ENCODE data around the gene KLHL18. TPM values are rescaled to one million over a fixed set of nuclear protein-coding genes. Genes with fewer than 3 reads are reported as not detected.

The KLHL18 gene
- total and polyA plus RNA-seq, 12 donors: 32.1 to 85.7 (median 45.2) TPM

DNA sequence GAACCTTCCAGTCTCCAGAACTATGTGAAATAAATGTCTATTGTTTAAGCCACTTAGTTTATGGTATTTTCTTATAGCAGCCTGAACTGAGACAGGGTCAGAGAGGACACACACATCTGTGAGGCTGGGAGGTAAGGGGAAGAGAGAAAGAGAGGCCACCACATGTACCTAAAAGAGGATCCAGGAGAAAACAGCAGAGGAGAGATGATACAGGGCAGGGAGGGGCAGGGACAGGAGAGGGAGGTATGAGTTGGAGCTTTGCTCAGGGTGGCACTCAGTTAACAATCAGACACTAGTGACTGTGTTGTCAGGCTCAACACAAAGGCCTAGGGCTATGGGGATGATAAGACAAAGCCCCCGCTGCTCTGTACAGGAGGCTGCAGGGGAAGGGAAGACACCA, 17.7 kb upstream of the KLHL18 start:
- no peak overlapping the region for H3K4me3 ChIP-seq
- H3K27ac ChIP-seq: peak overlapping the region in 2 of 10 donors; percentile 12 to 74
- no peaks in the 10 kb centered on the region for H3K27me3 ChIP-seq
- WGBS, 2 donors: 94 to 96% methylated on average over 1 of the region's 1 CpG
- H3K9me3 ChIP-seq: no peaks in the 10 kb centered on the region
- ATAC-seq (no peak), DNase-seq (no peak)
- H3K4me1 ChIP-seq: peaks cover 3 to 25% (median 17%) of the 10 kb centered on the region in 9 donors
- no peaks in the 10 kb centered on the region for H3K36me3 ChIP-seq
- TF ChIP-seq CTCF (IDR thresholded peaks at IDR 0.05): no peak
- intact Hi-C loops (cut with DNase I): no loop called here

GRCh38 chr3:47265725-47266428, 16.9 kb upstream of the KLHL18 start:
- DNase-seq (no peak), ATAC-seq (no peak)
- Histone ChIP-seq H3K36me3 (no peaks in the 10 kb centered on the region), H3K27ac (peak overlapping the region in 5 of 10 donors; percentile 41 to 80 (median 74)), H3K4me1 (peaks cover 3 to 25% (median 17%) of the 10 kb centered on the region in 9 donors), H3K4me3 (no peak overlapping the region), H3K27me3 (no peaks in the 10 kb centered on the region), H3K9me3 (no peaks in the 10 kb centered on the region)
- 89 to 90% methylated on average over 10 of the region's 10 CpGs for WGBS, 2 donors
- no peak for TF ChIP-seq CTCF (IDR thresholded peaks at IDR 0.05)
- intact Hi-C loops (cut with DNase I): loop anchor here in 1 of 10 donors (1.0 kb wide), 1 partner anchor 16 kb away; the partner anchor contains the start of genes KIF9 and KLHL18

DNA sequence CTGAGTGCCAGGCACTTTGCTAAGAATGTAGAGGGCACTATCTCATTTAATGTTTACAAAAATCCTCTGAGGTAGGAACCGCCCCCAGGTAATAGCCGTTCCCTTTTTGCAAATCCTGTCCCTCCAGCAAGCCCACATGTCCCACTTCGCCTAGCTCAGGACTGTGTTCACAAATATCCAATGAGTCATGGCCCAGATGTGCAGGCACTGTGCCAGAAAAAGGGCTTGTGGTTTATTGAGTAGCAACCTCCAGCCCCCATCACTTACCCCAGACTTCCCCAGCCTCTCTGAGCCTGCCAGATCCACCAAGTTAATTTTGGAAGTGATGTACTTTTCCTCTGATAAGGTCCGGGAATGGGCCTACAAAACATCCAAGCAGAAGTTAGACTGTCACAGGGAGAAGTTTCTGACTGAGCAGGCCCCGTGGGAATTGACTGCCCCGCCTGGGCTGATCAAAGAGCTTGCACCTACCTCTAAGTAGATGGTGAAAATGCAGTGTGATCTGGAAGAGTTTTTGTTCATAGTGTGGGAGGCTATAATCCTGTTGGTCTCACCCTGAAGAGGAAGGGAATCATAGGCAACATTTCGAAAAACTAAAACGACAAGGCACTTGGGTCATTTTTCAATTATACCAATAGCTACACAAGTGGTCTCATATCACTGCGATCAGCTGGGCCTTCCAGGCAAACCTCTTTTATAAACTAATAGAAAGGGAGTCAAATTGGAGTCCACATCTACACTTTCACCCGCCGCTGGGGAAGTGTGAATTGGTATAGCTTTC, 15.8 kb upstream of the KLHL18 start:
- intact Hi-C loops (cut with DNase I): loop anchor here in 1 of 10 donors (1.0 kb wide), 1 partner anchor 15 kb away; the partner anchor contains the start of genes KIF9 and KLHL18
- peak; percentile 92 to 98 (median 96) for ATAC-seq

More for the DNA sequence above, 15.8 kb upstream of the KLHL18 start:
- Histone ChIP-seq H3K9me3 (no peaks in the 10 kb centered on the region), H3K4me1 (peaks cover 3 to 25% (median 17%) of the 10 kb centered on the region in 9 donors), H3K27ac (peak overlapping the region in 9 of 10 donors; percentile 54 to 80 (median 62)), H3K4me3 (no peak overlapping the region), H3K27me3 (no peaks in the 10 kb centered on the region), H3K36me3 (peaks cover 0 to 7% (median 0%) of the 10 kb centered on the region in 9 donors)
- DNase-seq: peak; percentile 77 to 96
- 44% methylated on average over 11 of the region's 11 CpGs for WGBS, 2 donors
- TF ChIP-seq CTCF (IDR thresholded peaks at IDR 0.05): no peak
